ENCODE results near the gene SOBP. TPM values are rescaled to one million over a fixed set of nuclear protein-coding genes. Genes with fewer than 3 reads are reported as not detected.

SOBP gene
- total RNA-seq, 1 donor from 2014 or later, result 24.0 TPM

GRCh38 chr6:107523054-107523791 is 33.3 kb downstream of the SOBP start:
- no peak for DNase-seq (ENCODE audit: low read depth, low spot score)
- no peaks in the 10 kb centered on the region for H3K27me3 Mint-ChIP-seq (ENCODE audit: low read depth)
- peaks cover 30% of the 10 kb centered on the region for H3K36me3 Mint-ChIP-seq (ENCODE audit: low read depth)
- H3K27ac Mint-ChIP-seq (ENCODE audit: unreplicated experiment), result no peak overlapping the region
- no peak for TF ChIP-seq CTCF (conservative IDR thresholded peaks at IDR 0.05)
- H3K4me3 Mint-ChIP-seq, result no peak overlapping the region
- no peaks in the 10 kb centered on the region for H3K9me3 Mint-ChIP-seq
- H3K4me1 Mint-ChIP-seq, result no peaks in the 10 kb centered on the region

- peaks cover 30% of the 10 kb centered on the region for H3K36me3 Mint-ChIP-seq (ENCODE audit: low read depth)
- TF ChIP-seq CTCF (conservative IDR thresholded peaks at IDR 0.05), result no peak
Observed at GRCh38 chr6:107523794-107524193, 33.9 kb downstream of the SOBP start.

GRCh38 chr6:107524626-107525025 is 34.7 kb downstream of the SOBP start:
- no peak for TF ChIP-seq CTCF (conservative IDR thresholded peaks at IDR 0.05)
- no peak for DNase-seq (ENCODE audit: low read depth, low spot score)
- H3K36me3 Mint-ChIP-seq (ENCODE audit: low read depth), result peaks cover 28% of the 10 kb centered on the region
- no peak overlapping the region for H3K27ac Mint-ChIP-seq (ENCODE audit: unreplicated experiment)
- H3K9me3 Mint-ChIP-seq, result no peaks in the 10 kb centered on the region
- no peaks in the 10 kb centered on the region for H3K27me3 Mint-ChIP-seq (ENCODE audit: low read depth)
- H3K4me3 Mint-ChIP-seq, result no peak overlapping the region
- peaks cover 12% of the 10 kb centered on the region for H3K4me1 Mint-ChIP-seq

More at GRCh38 chr6:107523794-107524193, 33.9 kb downstream of the SOBP start:
- Mint-ChIP-seq H3K27me3 (ENCODE audit: low read depth) (no peaks in the 10 kb centered on the region), H3K9me3 (no peaks in the 10 kb centered on the region), H3K4me3 (no peak overlapping the region), H3K4me1 (peaks cover 5% of the 10 kb centered on the region), H3K27ac (ENCODE audit: unreplicated experiment) (no peak overlapping the region)
- no peak for DNase-seq (ENCODE audit: low read depth, low spot score)

GRCh38 chr6:107531868-107532267 is 42.0 kb downstream of the SOBP start:
- Mint-ChIP-seq H3K36me3 (ENCODE audit: low read depth) (peaks cover 5% of the 10 kb centered on the region), H3K4me1 (peaks cover 71% of the 10 kb centered on the region), H3K27me3 (ENCODE audit: low read depth) (no peaks in the 10 kb centered on the region), H3K9me3 (no peaks in the 10 kb centered on the region), H3K27ac (ENCODE audit: unreplicated experiment) (no peak overlapping the region), H3K4me3 (no peak overlapping the region)
- no peak for DNase-seq (ENCODE audit: low read depth, low spot score)
- TF ChIP-seq CTCF (conservative IDR thresholded peaks at IDR 0.05), result no peak

- peaks cover 74% of the 10 kb centered on the region for H3K4me1 Mint-ChIP-seq
- H3K9me3 Mint-ChIP-seq, result no peaks in the 10 kb centered on the region
- DNase-seq (ENCODE audit: low read depth, low spot score), result no peak
- peaks cover 3% of the 10 kb centered on the region for H3K36me3 Mint-ChIP-seq (ENCODE audit: low read depth)
- H3K4me3 Mint-ChIP-seq, result no peak overlapping the region
- TF ChIP-seq CTCF (conservative IDR thresholded peaks at IDR 0.05), result no peak
- H3K27me3 Mint-ChIP-seq (ENCODE audit: low read depth), result no peaks in the 10 kb centered on the region
- no peak overlapping the region for H3K27ac Mint-ChIP-seq (ENCODE audit: unreplicated experiment)
Observed at GRCh38 chr6:107532706-107533105, 42.8 kb downstream of the SOBP start.
